Mononuclear cell (primary cell): ENCODE measurements around the gene SCYGR5. TPM values are rescaled to one million over a fixed set of nuclear protein-coding genes. Genes with fewer than 3 reads are reported as not detected.
"Not testable (repeated sequence)": the region's sequence is repeated elsewhere in the genome, so short reads cannot be mapped to it uniquely, and the experiment has no call there.

ENCODE experiments used
- H3K27me3 ChIP-seq: 2 replicates; pipeline ENCODE4 v1.6.0; 2011; ENCODE audit warnings: low read length, control low read depth; ENCODE audit not compliant: insufficient read depth
- H3K4me1 ChIP-seq: 2 replicates; pipeline ENCODE4 v1.5.1; 2011; ENCODE audit warnings: mild to moderate bottlenecking, low read length, control low read depth; ENCODE audit not compliant: insufficient read depth
- H3K4me3 ChIP-seq: 2 replicates; pipeline ENCODE4 v1.5.1; 2011; ENCODE audit warnings: mild to moderate bottlenecking, low read length, moderate library complexity
- H3K9me3 ChIP-seq: 2 replicates; pipeline ENCODE4 v1.5.1; 2011; ENCODE audit warnings: low read depth, mild to moderate bottlenecking, control low read depth, low read length
- total RNA-seq: library from RNA; depleted of rRNA; stranded (reverse); fragments of >200 nt; gene quantifications from one replicate; pipeline ENCODE4 v1.2.3, GENCODE V29; 2012

The SCYGR5 gene
- total RNA-seq, 1 donor: not detected

- no peaks in the 10 kb centered on the region for H3K27me3 ChIP-seq
- no peaks in the 10 kb centered on the region for H3K4me1 ChIP-seq
- H3K9me3 ChIP-seq: no peaks in the 10 kb centered on the region
- no peak overlapping the region for H3K4me3 ChIP-seq
Measured at GRCh38 chr2:227657199-227657845, 9.3 kb upstream of the SCYGR5 start.

GRCh38 chr2:227661025-227661649 lies 5.5 kb upstream of the SCYGR5 start:
- Histone ChIP-seq H3K9me3 (no peaks in the 10 kb centered on the region), H3K4me1 (no peaks in the 10 kb centered on the region), H3K4me3 (no peak overlapping the region), H3K27me3 (no peaks in the 10 kb centered on the region)

GRCh38 chr2:227661827-227662226 lies 4.8 kb upstream of the SCYGR5 start:
- H3K4me3 ChIP-seq: no peak overlapping the region
- no peaks in the 10 kb centered on the region for H3K9me3 ChIP-seq
- H3K4me1 ChIP-seq: no peaks in the 10 kb centered on the region
- H3K27me3 ChIP-seq: no peaks in the 10 kb centered on the region

- H3K27me3 ChIP-seq: no peaks in the 10 kb centered on the region
- no peaks in the 10 kb centered on the region for H3K9me3 ChIP-seq
- no peak overlapping the region for H3K4me3 ChIP-seq
- H3K4me1 ChIP-seq: no peaks in the 10 kb centered on the region
Measured at GRCh38 chr2:227665189-227665940, 1.2 kb upstream of the SCYGR5 start.

- Histone ChIP-seq H3K4me3 (no peak overlapping the region), H3K9me3 (no peaks in the 10 kb centered on the region), H3K27me3 (no peaks in the 10 kb centered on the region), H3K4me1 (no peaks in the 10 kb centered on the region)
Measured at GRCh38 chr2:227671170-227671905, 4.7 kb downstream of the SCYGR5 start.

- not testable (repeated sequence) for H3K4me3 ChIP-seq, H3K27me3 ChIP-seq, H3K4me1 ChIP-seq, H3K9me3 ChIP-seq
Measured at GRCh38 chr2:227673620-227674019, 7.0 kb downstream of the SCYGR5 start.

- no peaks in the 10 kb centered on the region for H3K4me1 ChIP-seq
- H3K4me3 ChIP-seq: no peak overlapping the region
- no peaks in the 10 kb centered on the region for H3K9me3 ChIP-seq
- no peaks in the 10 kb centered on the region for H3K27me3 ChIP-seq
Measured at GRCh38 chr2:227674485-227674884, 7.9 kb downstream of the SCYGR5 start.

- H3K27me3 ChIP-seq: no peaks in the 10 kb centered on the region
- H3K4me3 ChIP-seq: no peak overlapping the region
- H3K9me3 ChIP-seq: no peaks in the 10 kb centered on the region
- no peaks in the 10 kb centered on the region for H3K4me1 ChIP-seq
Measured at GRCh38 chr2:227677928-227678327, 11.3 kb downstream of the SCYGR5 start.

- Histone ChIP-seq H3K27me3 (peaks cover 12% of the 10 kb centered on the region), H3K4me1 (no peaks in the 10 kb centered on the region), H3K9me3 (no peaks in the 10 kb centered on the region), H3K4me3 (no peak overlapping the region)
Measured at GRCh38 chr2:227684258-227684657, 17.7 kb downstream of the SCYGR5 start.

- Histone ChIP-seq H3K4me3 (no peak overlapping the region), H3K27me3 (peaks cover 21% of the 10 kb centered on the region), H3K4me1 (no peaks in the 10 kb centered on the region), H3K9me3 (no peaks in the 10 kb centered on the region)
Measured at GRCh38 chr2:227687189-227687588, 20.6 kb downstream of the SCYGR5 start.

GRCh38 chr2:227696990-227697679 lies 30.5 kb downstream of the SCYGR5 start:
- H3K9me3 ChIP-seq: no peaks in the 10 kb centered on the region
- H3K4me1 ChIP-seq: no peaks in the 10 kb centered on the region
- peaks cover 3% of the 10 kb centered on the region for H3K27me3 ChIP-seq
- no peak overlapping the region for H3K4me3 ChIP-seq

GRCh38 chr2:227701556-227701955 lies 35.0 kb downstream of the SCYGR5 start:
- no peaks in the 10 kb centered on the region for H3K4me1 ChIP-seq
- H3K4me3 ChIP-seq: no peak overlapping the region
- no peaks in the 10 kb centered on the region for H3K27me3 ChIP-seq

GRCh38 chr2:227703280-227703732 lies 36.7 kb downstream of the SCYGR5 start:
- no peaks in the 10 kb centered on the region for H3K9me3 ChIP-seq
- H3K4me3 ChIP-seq: no peak overlapping the region
- H3K4me1 ChIP-seq: no peaks in the 10 kb centered on the region
- H3K27me3 ChIP-seq: no peaks in the 10 kb centered on the region

More at GRCh38 chr2:227701556-227701955, 35.0 kb downstream of the SCYGR5 start:
- H3K9me3 ChIP-seq: no peaks in the 10 kb centered on the region

- no peak overlapping the region for H3K4me3 ChIP-seq
- no peaks in the 10 kb centered on the region for H3K27me3 ChIP-seq
- H3K9me3 ChIP-seq: no peaks in the 10 kb centered on the region
- H3K4me1 ChIP-seq: no peaks in the 10 kb centered on the region
Measured at GRCh38 chr2:227703961-227704360, 37.4 kb downstream of the SCYGR5 start.
